ENCODE measurements around the gene SKIL. TPM values are rescaled to one million over a fixed set of nuclear protein-coding genes. Genes with fewer than 3 reads are reported as not detected.

Gene SKIL
- total RNA-seq, 2 donors from 2014 or later = 20.4 to 32.9 TPM

DNA sequence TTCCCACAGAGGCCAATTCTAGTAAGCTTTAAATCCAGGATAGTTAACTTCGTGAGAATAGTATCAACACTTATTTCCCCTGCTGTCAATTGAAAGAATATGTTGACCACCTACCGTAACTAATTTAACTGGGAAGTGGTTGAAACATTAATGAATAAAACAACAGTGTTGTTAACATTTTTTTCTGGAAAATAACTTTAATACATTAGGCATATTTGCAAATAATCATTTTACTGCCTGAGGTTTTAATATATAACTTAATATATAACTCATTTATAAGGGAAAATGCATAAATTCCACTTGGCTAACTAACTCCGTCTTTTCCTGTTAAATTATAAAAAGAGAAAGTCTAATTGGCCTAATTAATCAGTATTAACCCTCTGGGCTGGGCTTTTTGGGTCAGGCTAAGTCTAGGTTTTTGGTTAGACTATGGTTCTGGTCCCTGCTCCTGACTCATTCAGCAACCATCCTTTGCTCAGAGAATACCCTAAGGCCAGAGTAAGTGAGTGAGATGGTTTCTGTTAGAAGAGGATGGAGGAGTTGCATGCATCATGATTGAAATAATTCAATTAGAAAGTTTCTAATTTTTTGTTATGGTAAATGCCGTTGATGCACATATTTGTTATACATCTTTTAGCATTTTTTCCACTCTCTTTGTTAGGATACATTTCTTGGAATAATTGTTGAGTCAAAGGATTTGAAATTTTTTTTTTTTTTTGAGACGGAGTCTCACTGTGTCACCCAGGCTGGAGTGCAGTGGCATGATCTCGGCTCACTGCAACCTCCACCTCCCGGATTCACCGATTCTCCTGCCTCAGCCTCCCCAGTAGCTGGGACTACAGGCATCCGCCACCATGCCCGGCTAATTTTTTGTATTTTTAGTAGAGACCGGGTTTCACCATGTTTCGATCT is 10.8 kb upstream of the SKIL start:
- Histone ChIP-seq H3K4me3 (no peak overlapping the region), H3K9me3 (no peaks in the 10 kb centered on the region), H3K27me3 (no peaks in the 10 kb centered on the region), H3K27ac (no peak overlapping the region), H3K36me3 (no peaks in the 10 kb centered on the region), H3K4me1 (no peaks in the 10 kb centered on the region)
- TF ChIP-seq, protein P1, sequence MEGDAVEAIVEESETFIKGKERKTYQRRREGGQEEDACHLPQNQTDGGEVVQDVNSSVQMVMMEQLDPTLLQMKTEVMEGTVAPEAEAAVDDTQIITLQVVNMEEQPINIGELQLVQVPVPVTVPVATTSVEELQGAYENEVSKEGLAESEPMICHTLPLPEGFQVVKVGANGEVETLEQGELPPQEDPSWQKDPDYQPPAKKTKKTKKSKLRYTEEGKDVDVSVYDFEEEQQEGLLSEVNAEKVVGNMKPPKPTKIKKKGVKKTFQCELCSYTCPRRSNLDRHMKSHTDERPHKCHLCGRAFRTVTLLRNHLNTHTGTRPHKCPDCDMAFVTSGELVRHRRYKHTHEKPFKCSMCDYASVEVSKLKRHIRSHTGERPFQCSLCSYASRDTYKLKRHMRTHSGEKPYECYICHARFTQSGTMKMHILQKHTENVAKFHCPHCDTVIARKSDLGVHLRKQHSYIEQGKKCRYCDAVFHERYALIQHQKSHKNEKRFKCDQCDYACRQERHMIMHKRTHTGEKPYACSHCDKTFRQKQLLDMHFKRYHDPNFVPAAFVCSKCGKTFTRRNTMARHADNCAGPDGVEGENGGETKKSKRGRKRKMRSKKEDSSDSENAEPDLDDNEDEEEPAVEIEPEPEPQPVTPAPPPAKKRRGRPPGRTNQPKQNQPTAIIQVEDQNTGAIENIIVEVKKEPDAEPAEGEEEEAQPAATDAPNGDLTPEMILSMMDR (IDR thresholded peaks at IDR 0.05) = no peak
- no peak for DNase-seq (ENCODE audit: low spot score)

DNA sequence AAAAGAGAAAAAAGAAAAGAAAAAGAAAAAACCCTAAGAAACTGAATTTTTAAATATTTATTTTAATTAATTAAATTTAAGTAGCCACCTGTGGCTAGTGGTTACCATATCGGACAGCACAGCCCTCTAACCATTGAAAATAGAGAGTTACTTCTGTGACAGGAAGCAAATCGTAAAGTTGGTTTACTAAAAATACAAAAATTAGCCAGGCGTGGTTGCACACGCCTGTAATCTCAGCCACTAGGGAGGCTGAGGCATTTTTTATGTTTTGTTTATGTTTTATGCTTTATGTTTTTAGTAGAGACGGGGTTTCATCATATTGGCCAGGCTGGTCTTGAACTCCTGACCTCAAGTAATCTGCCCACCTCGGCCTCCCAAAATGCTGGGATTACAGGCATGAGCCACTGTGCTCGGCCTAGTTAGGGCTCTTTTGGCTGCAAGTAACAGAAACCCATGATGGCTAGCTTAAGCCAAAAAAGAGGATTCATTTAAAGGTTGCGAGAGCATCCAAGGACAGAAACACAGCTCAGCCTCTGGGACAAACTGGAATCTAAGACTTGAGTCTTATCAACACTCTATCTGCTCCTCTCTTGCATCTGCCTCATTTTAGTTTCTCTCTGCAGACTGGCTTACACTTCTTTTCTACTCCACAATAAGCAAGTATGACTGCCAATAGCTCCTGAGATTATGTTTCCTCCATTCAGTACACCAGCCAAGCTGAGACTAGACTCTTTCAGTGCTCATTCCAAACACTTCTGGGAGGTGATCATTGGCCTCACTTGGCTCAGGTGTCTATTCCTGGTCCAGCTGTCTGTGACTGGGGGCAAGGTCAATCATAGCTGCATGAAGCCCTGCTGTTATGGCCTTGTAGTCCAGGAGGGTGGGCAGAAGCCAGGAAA is 6.8 kb upstream of the SKIL start:
- TF ChIP-seq, protein P1 (IDR thresholded peaks at IDR 0.05) = no peak
- Histone ChIP-seq H3K27ac (no peak overlapping the region), H3K4me3 (no peak overlapping the region), H3K27me3 (no peaks in the 10 kb centered on the region), H3K36me3 (no peaks in the 10 kb centered on the region), H3K4me1 (peaks cover 0 to 6% of the 10 kb centered on the region in 2 donors), H3K9me3 (no peaks in the 10 kb centered on the region)
- DNase-seq (ENCODE audit: low spot score) = no peak

- Histone ChIP-seq H3K27me3 (no peaks in the 10 kb centered on the region), H3K9me3 (no peaks in the 10 kb centered on the region), H3K27ac (no peak overlapping the region), H3K4me1 (peaks cover 0 to 13% of the 10 kb centered on the region in 2 donors), H3K4me3 (no peak overlapping the region), H3K36me3 (no peaks in the 10 kb centered on the region)
- TF ChIP-seq, protein P1 (IDR thresholded peaks at IDR 0.05) = no peak
- no peak for DNase-seq (ENCODE audit: low spot score)
Measured at GRCh38 chr3:170352936-170353335, 4.6 kb upstream of the SKIL start.

DNA sequence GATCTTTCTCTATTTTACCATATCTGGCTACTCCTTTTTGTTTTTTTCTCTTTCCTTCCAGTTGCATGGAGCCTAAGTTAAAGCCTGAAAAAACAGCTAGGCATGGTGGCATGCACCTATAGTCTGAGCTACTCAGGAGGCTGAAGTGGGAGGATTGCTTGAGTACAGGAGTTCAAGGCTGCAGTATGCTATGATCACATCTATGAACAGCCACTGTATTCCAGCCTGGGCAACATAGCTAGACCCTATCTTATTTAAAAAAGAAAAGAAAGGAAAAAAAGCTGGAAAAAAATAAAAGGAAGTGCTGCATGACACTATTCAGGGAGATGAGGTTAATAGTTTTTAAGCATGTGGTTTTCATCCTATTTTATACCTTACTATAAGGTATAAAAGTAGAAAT is 4.0 kb upstream of the SKIL start:
- H3K9me3 ChIP-seq = no peaks in the 10 kb centered on the region
- H3K27me3 ChIP-seq = no peaks in the 10 kb centered on the region
- no peak for DNase-seq (ENCODE audit: low spot score)
- TF ChIP-seq, protein P1 (IDR thresholded peaks at IDR 0.05) = no peak
- no peak overlapping the region for H3K27ac ChIP-seq
- no peaks in the 10 kb centered on the region for H3K36me3 ChIP-seq
- H3K4me1 ChIP-seq = peaks cover 0 to 13% of the 10 kb centered on the region in 2 donors
- no peak overlapping the region for H3K4me3 ChIP-seq

DNA sequence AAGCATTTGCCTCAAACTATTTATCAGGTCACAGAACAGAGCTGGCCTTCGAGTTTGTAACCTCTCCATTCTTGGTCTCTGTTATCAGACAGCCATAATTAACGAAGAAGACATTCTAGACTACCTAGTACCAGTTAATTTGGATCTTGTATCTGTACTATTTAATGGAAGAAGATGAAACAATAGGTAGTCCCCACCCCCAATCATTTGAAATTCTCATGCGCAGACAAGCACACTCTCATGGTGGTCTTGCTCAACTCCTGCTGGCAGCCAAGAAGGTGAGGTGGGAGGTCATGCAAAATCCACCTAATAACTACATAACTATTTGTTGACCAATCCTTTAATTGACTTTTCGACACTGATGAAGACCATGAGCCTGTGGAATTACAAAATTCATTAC is 2.8 kb upstream of the SKIL start:
- Histone ChIP-seq H3K4me1 (peaks cover 0 to 15% of the 10 kb centered on the region in 2 donors), H3K27me3 (no peaks in the 10 kb centered on the region), H3K9me3 (no peaks in the 10 kb centered on the region), H3K27ac (no peak overlapping the region), H3K36me3 (no peaks in the 10 kb centered on the region), H3K4me3 (no peak overlapping the region)
- TF ChIP-seq, protein P1 (IDR thresholded peaks at IDR 0.05) = no peak
- DNase-seq (ENCODE audit: low spot score) = no peak
